Keratinocyte (primary cell): ENCODE data around the gene FOXO1. TPM values are rescaled to one million over a fixed set of nuclear protein-coding genes. Genes with fewer than 3 reads are reported as not detected.

Experiments used
- DNase-seq: peaks from one replicate; pipeline ENCODE4 v3.0.0-alpha.2; 2011; ENCODE audit warnings: low read depth, missing footprints, low spot score
- FAIRE-seq: peaks from 2 replicates; lab custom pipeline; 2011; peaks lifted over from hg19 to GRCh38; lab: Jason Lieb, UNC
- H2AFZ ChIP-seq: 2 replicates; pipeline ENCODE4 v1.6.0; 2012; ENCODE audit warnings: low read length, control low read depth, inconsistent platforms; ENCODE audit not compliant: control insufficient read depth
- H3K27ac ChIP-seq: 2 replicates; pipeline ENCODE4 v1.5.1; 2011; ENCODE audit warnings: low read length; ENCODE audit not compliant: control insufficient read depth, insufficient read depth
- H3K27me3 ChIP-seq: 3 replicates; pipeline ENCODE4 v1.6.0; 2011; ENCODE audit warnings: low read length; ENCODE audit not compliant: control insufficient read depth, insufficient read depth; ENCODE audit errors: extremely low read depth
- H3K36me3 ChIP-seq, 2 experiments: 2 replicates in 1 of 2; 3 replicates in 1 of 2; pipeline ENCODE4 v1.5.1; 2011; ENCODE audit warnings: low read length in 2 of 2, mild to moderate bottlenecking in 1 of 2; ENCODE audit not compliant: control insufficient read depth in 2 of 2, insufficient read depth in 2 of 2; ENCODE audit errors: extremely low read depth in 1 of 2
- H3K4me1 ChIP-seq: 3 replicates; pipeline ENCODE4 v1.5.1; 2011; ENCODE audit warnings: low read length; ENCODE audit not compliant: control insufficient read depth, insufficient read depth; ENCODE audit errors: extremely low read depth
- H3K4me2 ChIP-seq: 3 replicates; pipeline ENCODE4 v1.6.0; 2011; ENCODE audit warnings: low read depth, low read length; ENCODE audit not compliant: control insufficient read depth, insufficient read depth; ENCODE audit errors: extremely low read depth
- H3K4me3 ChIP-seq, 3 experiments: fragments of 200-600 bp in 1 of 3; sonication (generic) in 1 of 3; 2 replicates in 2 of 3; 3 replicates in 1 of 3; pipeline ENCODE4 v1.5.1; 2011 to 2016; ENCODE audit warnings: low read length in 3 of 3, mild to moderate bottlenecking in 3 of 3, control low read depth in 2 of 3, inconsistent platforms in 1 of 3, low read depth in 1 of 3, mixed read lengths in 1 of 3, mixed run types in 1 of 3, moderate library complexity in 1 of 3; ENCODE audit not compliant: control insufficient read depth in 2 of 3, insufficient read depth in 2 of 3; ENCODE audit errors: extremely low read depth in 1 of 3
- H3K79me2 ChIP-seq: 2 replicates; pipeline ENCODE4 v1.6.0; 2012; ENCODE audit warnings: low read length; ENCODE audit not compliant: control insufficient read depth, insufficient read depth
- H3K9ac ChIP-seq: 3 replicates; pipeline ENCODE4 v1.6.0; 2011; ENCODE audit warnings: low read length; ENCODE audit not compliant: control insufficient read depth, insufficient read depth; ENCODE audit errors: extremely low read depth
- H3K9me1 ChIP-seq: 3 replicates; pipeline ENCODE4 v1.6.0; 2011; ENCODE audit warnings: low read length; ENCODE audit not compliant: control insufficient read depth, insufficient read depth; ENCODE audit errors: extremely low read depth
- H3K9me3 ChIP-seq: 2 replicates; pipeline ENCODE4 v1.5.1; 2012; ENCODE audit warnings: low read depth, low read length; ENCODE audit not compliant: control insufficient read depth
- H4K20me1 ChIP-seq: 3 replicates; pipeline ENCODE4 v1.6.0; 2011; ENCODE audit warnings: low read length; ENCODE audit not compliant: control insufficient read depth, insufficient read depth; ENCODE audit errors: extremely low read depth
- CTCF ChIP-seq, 3 experiments: IDR thresholded peaks in 1 of 3; conservative IDR thresholded peaks in 1 of 3; optimal IDR thresholded peaks in 1 of 3; 2 replicates in 2 of 3; 3 replicates in 1 of 3; pipeline versions ENCODE3 to v1.5.1; 2011; ENCODE audit warnings: low read length in 3 of 3, mild to moderate bottlenecking in 3 of 3, moderate library complexity in 2 of 3, control low read depth in 1 of 3, inconsistent platforms in 1 of 3; ENCODE audit not compliant: insufficient read depth in 2 of 3; ENCODE audit errors: extremely low read depth in 1 of 3
- EZH2 ChIP-seq: IDR thresholded peaks from one replicate; pipeline ENCODE4 v1.6.1; 2012; ENCODE audit warnings: inconsistent platforms, mild to moderate bottlenecking, low read length, moderate library complexity
- dilution Hi-C: fragments of 300-500 bp; cut with MboI; formaldehyde crosslinking; loops from one replicate; pipeline ENCODE4 v1.7.0; 2020; ENCODE audit warnings: low sequenced_read_pairs; ENCODE audit not compliant: extremely low pct_ligation_motif_present
- polyA plus RNA-seq, 5 experiments: library from polyadenylated mRNA; depleted of rRNA in 3 of 5; stranded (reverse) in 3 of 5; stranded (forward) in 1 of 5; unstranded in 1 of 5; fragments of >200 nt; gene quantifications; 1 replicate in 1 of 5; 2 replicates in 3 of 5; 3 replicates in 1 of 5; pipeline versions ENCODE4 v1.2.1 to v1.2.3, GENCODE V29; 2011 to 2012; ENCODE audit warnings: missing spikeins in 2 of 5, low read depth in 1 of 5, low replicate concordance in 1 of 5

FOXO1 gene
- polyA plus RNA-seq, 1 donor (not counting 4 experiments of a cell fraction or from before 2014, with no cell fraction given): 8.3 TPM

- H3K4me2 ChIP-seq: no peak overlapping the region
- DNase-seq (no peak), FAIRE-seq (peak; percentile 5)
- no peak overlapping the region for H3K27ac ChIP-seq
- H3K4me1 ChIP-seq: no peaks in the 10 kb centered on the region
- no peak overlapping the region for H2AFZ ChIP-seq
- no peak for TF ChIP-seq EZH2
- TF ChIP-seq CTCF (optimal IDR thresholded peaks at IDR 0.05 in 1 of 3, IDR thresholded peaks at IDR 0.05 in 1 of 3, conservative IDR thresholded peaks at IDR 0.05 in 1 of 3; ENCODE audit: extremely low read depth in 1 of 3, insufficient read depth in 2 of 3, low read length in 3 of 3): no peak
- H3K36me3 ChIP-seq: no peaks in the 10 kb centered on the region
- no peaks in the 10 kb centered on the region for H3K27me3 ChIP-seq
- H3K79me2 ChIP-seq: peaks cover 10% of the 10 kb centered on the region
- H3K9me3 ChIP-seq: no peaks in the 10 kb centered on the region
- no peak overlapping the region for H3K4me3 ChIP-seq
- H3K9ac ChIP-seq: no peak overlapping the region
- H4K20me1 ChIP-seq: no peaks in the 10 kb centered on the region
- no peaks in the 10 kb centered on the region for H3K9me1 ChIP-seq
- dilution Hi-C loops: no loop called here
These were observed 97.5 kb downstream of the FOXO1 start for GRCh38 chr13:40569024-40569350.

- H3K9me3 ChIP-seq: no peaks in the 10 kb centered on the region
- dilution Hi-C loops: no loop called here
- H4K20me1 ChIP-seq: no peaks in the 10 kb centered on the region
- H3K9ac ChIP-seq: no peak overlapping the region
- no peak for FAIRE-seq
- TF ChIP-seq EZH2 (no peak), CTCF (optimal IDR thresholded peaks at IDR 0.05 in 1 of 3, IDR thresholded peaks at IDR 0.05 in 1 of 3, conservative IDR thresholded peaks at IDR 0.05 in 1 of 3; ENCODE audit: extremely low read depth in 1 of 3, insufficient read depth in 2 of 3, low read length in 3 of 3) (no peak)
- no peaks in the 10 kb centered on the region for H3K9me1 ChIP-seq
- no peak for DNase-seq
- H3K79me2 ChIP-seq: peaks cover 10% of the 10 kb centered on the region
- H3K27ac ChIP-seq: no peak overlapping the region
- no peak overlapping the region for H3K4me3 ChIP-seq
- no peak overlapping the region for H2AFZ ChIP-seq
- no peaks in the 10 kb centered on the region for H3K27me3 ChIP-seq
- no peaks in the 10 kb centered on the region for H3K36me3 ChIP-seq
- H3K4me2 ChIP-seq: no peak overlapping the region
- no peaks in the 10 kb centered on the region for H3K4me1 ChIP-seq
These were observed 98.0 kb downstream of the FOXO1 start for GRCh38 chr13:40568246-40569023.
